Endothelial cell of umbilical vein (primary cell): ENCODE data around the gene SPON1. TPM values are rescaled to one million over a fixed set of nuclear protein-coding genes. Genes with fewer than 3 reads are reported as not detected.
A peak's percentile ranks its signal among the peaks of the same experiment; 100 is the strongest.

Source experiments
- BruUV-seq: library from RNA; stranded (reverse); fragments of 400-500 nt; replicated peaks from 2 replicates; lab custom pipeline; 2021; lab: Mats Ljungman, UMichigan
- CTCF ChIA-PET: fragments of 300-600, 350-600 bp; sonication (Branson Sonifier 250); formaldehyde crosslinking; loops from one replicate; lab custom pipeline; 2021; ENCODE audit warnings: antibody characterized with exemption, inconsistent platforms; lab: Charles Lee
- POLR2A ChIA-PET: fragments of 300-600, 350-600 bp; sonication (Branson Sonifier 250); formaldehyde crosslinking; loops from one replicate; lab custom pipeline; 2021; ENCODE audit warnings: antibody characterized with exemption, inconsistent platforms; lab: Charles Lee
- DNase-seq: peaks from one replicate; pipeline ENCODE4 v3.0.0-alpha.2; 2011; ENCODE audit warnings: low read depth, low spot score
- FAIRE-seq: peaks from 2 replicates; lab custom pipeline; 2011; peaks lifted over from hg19 to GRCh38; lab: Jason Lieb, UNC
- H2AFZ ChIP-seq: 2 replicates; pipeline ENCODE4 v1.6.0; 2012; ENCODE audit warnings: low read depth, low read length, control low read depth, inconsistent platforms
- H3K27ac ChIP-seq: 2 replicates; pipeline ENCODE4 v1.5.1; 2011; ENCODE audit warnings: low read depth, mild to moderate bottlenecking, control low read depth, low read length, moderate library complexity; ENCODE audit not compliant: insufficient read depth
- H3K27me3 ChIP-seq, 2 experiments: 2 replicates each; pipeline versions ENCODE4 v1.6.0 to v1.6.1; 2011; ENCODE audit warnings: low read length in 2 of 2, mixed read lengths in 1 of 2; ENCODE audit not compliant: control insufficient read depth in 2 of 2, insufficient read depth in 2 of 2
- H3K36me3 ChIP-seq, 2 experiments: 2 replicates in 1 of 2; 3 replicates in 1 of 2; pipeline ENCODE4 v1.5.1; 2011; ENCODE audit warnings: low read length in 2 of 2, mild to moderate bottlenecking in 1 of 2, moderate library complexity in 1 of 2; ENCODE audit not compliant: control insufficient read depth in 2 of 2, insufficient read depth in 2 of 2; ENCODE audit errors: extremely low read depth in 1 of 2
- H3K4me1 ChIP-seq: 3 replicates; pipeline ENCODE4 v1.5.1; 2011; ENCODE audit warnings: mild to moderate bottlenecking, low read length; ENCODE audit not compliant: control insufficient read depth, insufficient read depth; ENCODE audit errors: extremely low read depth
- H3K4me2 ChIP-seq: 2 replicates; pipeline ENCODE4 v1.6.1; 2011; ENCODE audit warnings: low read length, control low read depth, mixed read lengths; ENCODE audit not compliant: insufficient read depth
- H3K4me3 ChIP-seq, 3 experiments: fragments of 200-600 bp in 1 of 3; sonication (generic), shearing (Covaris generic) in 1 of 3; replicated peaks in 1 of 3; 2 replicates each; pipeline ENCODE4 v1.5.1; 2011 to 2016; ENCODE audit warnings: control low read depth in 3 of 3, low read length in 3 of 3, mild to moderate bottlenecking in 2 of 3, inconsistent platforms in 1 of 3, low read depth in 1 of 3, moderate library complexity in 1 of 3; ENCODE audit not compliant: insufficient read depth in 1 of 3
- H3K79me2 ChIP-seq: 2 replicates; pipeline ENCODE4 v1.6.0; 2012; ENCODE audit warnings: low read length, inconsistent platforms; ENCODE audit not compliant: control insufficient read depth, insufficient read depth
- H3K9ac ChIP-seq: replicated peaks from 2 replicates; pipeline ENCODE3; 2011; ENCODE audit warnings: low read length, control low read depth; ENCODE audit not compliant: insufficient read depth; ENCODE audit errors: extremely low read depth
- H3K9me1 ChIP-seq: replicated peaks from 3 replicates; pipeline ENCODE4 v1.6.0; 2011; ENCODE audit warnings: mild to moderate bottlenecking, low read length; ENCODE audit not compliant: control insufficient read depth, insufficient read depth; ENCODE audit errors: extremely low read depth
- H3K9me3 ChIP-seq: replicated peaks from 2 replicates; pipeline ENCODE4 v1.5.1; 2012; ENCODE audit warnings: low read length, inconsistent platforms; ENCODE audit not compliant: control insufficient read depth, insufficient read depth
- H4K20me1 ChIP-seq: replicated peaks from 2 replicates; pipeline ENCODE3; 2011; ENCODE audit warnings: mild to moderate bottlenecking, low read length; ENCODE audit not compliant: control insufficient read depth, insufficient read depth; ENCODE audit errors: extremely low read depth
- CTCF ChIP-seq, 2 donors: IDR thresholded peaks; 1 replicate in 1 of 2; 2 replicates in 1 of 2; pipeline ENCODE4 v1.5.1; 2011; ENCODE audit warnings: low read length in 2 of 2, mild to moderate bottlenecking in 2 of 2, moderate library complexity in 2 of 2, control low read depth in 1 of 2, inconsistent platforms in 1 of 2, low read depth in 1 of 2; ENCODE audit not compliant: insufficient read depth in 1 of 2; ENCODE audit errors: extremely low read depth in 1 of 2
- FOS ChIP-seq: IDR thresholded peaks from 2 replicates; pipeline ENCODE4 v1.6.1; 2011; ENCODE audit warnings: mild to moderate bottlenecking, low read length, moderate library complexity, borderline replicate concordance; ENCODE audit not compliant: insufficient read depth
- GATA2 ChIP-seq: IDR thresholded peaks from 2 replicates; pipeline ENCODE4 v1.7.0; 2011; ENCODE audit warnings: low read depth, mild to moderate bottlenecking, moderate library complexity, mixed read lengths, low read length; ENCODE audit not compliant: insufficient read length, insufficient read depth
- POLR2A ChIP-seq: IDR thresholded peaks from 2 replicates; pipeline ENCODE4 v1.6.1; 2012; ENCODE audit warnings: low read depth, mild to moderate bottlenecking, control low read depth, low read length
- POLR2AphosphoS5 ChIP-seq: IDR thresholded peaks from 2 replicates; pipeline ENCODE4 v1.6.1; 2012; ENCODE audit warnings: low read depth, mild to moderate bottlenecking, control low read depth, low read length, moderate library complexity; ENCODE audit not compliant: insufficient read depth
- dilution Hi-C: fragments of 300-500 bp; cut with MboI; formaldehyde crosslinking; loops from one replicate; pipeline ENCODE4 v1.15.0; 2019; ENCODE audit warnings: low sequenced_read_pairs; ENCODE audit not compliant: extremely low pct_ligation_motif_present
- intact Hi-C: fragments of 100-400 bp; cut with micrococcal nuclease; formaldehyde crosslinking; loops from one replicate; pipeline ENCODE4 v1.10.0; 2022
- polyA plus RNA-seq, 4 experiments: library from polyadenylated mRNA; depleted of rRNA in 3 of 4; stranded (reverse) in 3 of 4; unstranded in 1 of 4; fragments of >200 nt; gene quantifications; 2 replicates each; pipeline versions ENCODE4 v1.2.1 to v1.2.3, GENCODE V29; 2011 to 2012; ENCODE audit warnings: missing spikeins in 1 of 4
- total RNA-seq: library from RNA; stranded (reverse); gene quantifications from 2 replicates; pipeline ENCODE4 v1.2.3, GENCODE V29; 2021
- TF ChIP-seq, protein P1 (sequence below): IDR thresholded peaks from 2 replicates; pipeline ENCODE4 v1.6.1; 2011; ENCODE audit not compliant: insufficient read depth, insufficient read length

The SPON1 gene
- total and polyA plus RNA-seq, 2 donors (not counting 3 experiments of a cell fraction or from before 2014, with no cell fraction given): 0.31 TPM; not detected in 1

- FAIRE-seq: no peak
- H2AFZ ChIP-seq: no peak overlapping the region
- TF ChIP-seq, protein P1, sequence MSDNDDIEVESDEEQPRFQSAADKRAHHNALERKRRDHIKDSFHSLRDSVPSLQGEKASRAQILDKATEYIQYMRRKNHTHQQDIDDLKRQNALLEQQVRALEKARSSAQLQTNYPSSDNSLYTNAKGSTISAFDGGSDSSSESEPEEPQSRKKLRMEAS: no peak
- no peak for TF ChIP-seq GATA2
- TF ChIP-seq CTCF (IDR thresholded peaks at IDR 0.05; ENCODE audit: extremely low read depth in 1 of 2, insufficient read depth in 1 of 2, low read depth in 1 of 2, low read length in 2 of 2): no peak
- TF ChIP-seq POLR2A: peak; percentile 27
- peak; percentile 12 for TF ChIP-seq POLR2AphosphoS5
- TF ChIP-seq FOS: no peak
- no peaks in the 10 kb centered on the region for H3K79me2 ChIP-seq
- no peak for DNase-seq
- H3K9me3 ChIP-seq: no peaks in the 10 kb centered on the region
- no peak overlapping the region for H3K27ac ChIP-seq
- H3K27me3 ChIP-seq: no peaks in the 10 kb centered on the region
- H3K4me2 ChIP-seq: no peak overlapping the region
- ChIA-PET CTCF (no interaction called here), POLR2A (interaction anchor here (0.6 kb wide), 1 partner anchor 552 kb away, joined by 3 read pairs; no protein-coding TSS in a partner anchor)
- H3K9ac ChIP-seq: no peak overlapping the region
- H4K20me1 ChIP-seq: no peaks in the 10 kb centered on the region
- intact Hi-C loops (no loop called here), dilution Hi-C loops (no loop called here)
- H3K36me3 ChIP-seq: no peaks in the 10 kb centered on the region
- no TSS peak for BruUV-seq
- H3K4me3 ChIP-seq: no peak overlapping the region
- no peaks in the 10 kb centered on the region for H3K9me1 ChIP-seq
- H3K4me1 ChIP-seq: peaks cover 5% of the 10 kb centered on the region
Measured at GRCh38 chr11:14259878-14260277, 297.4 kb downstream of the SPON1 start.
